Fibroblast of pulmonary artery (primary cell): Measurements from ENCODE around the gene CCL7.

ENCODE experiments used
- DNase-seq: peaks from one replicate; pipeline ENCODE4 v3.0.0-alpha.2; 2010; ENCODE audit warnings: low read depth
- H3K4me3 ChIP-seq: replicated peaks from 2 replicates; pipeline ENCODE4 v1.5.1; 2011; ENCODE audit warnings: low read depth, mild to moderate bottlenecking, control low read depth, low read length, moderate library complexity
- CTCF ChIP-seq: IDR thresholded peaks from 2 replicates; pipeline ENCODE4 v1.5.1; 2011; ENCODE audit warnings: mild to moderate bottlenecking, control low read depth, low read length, inconsistent platforms; ENCODE audit errors: missing control alignments

Gene CCL7

GRCh38 chr17:34299956-34300577 lies 30.0 kb downstream of the CCL7 start:
- no peak overlapping the region for H3K4me3 ChIP-seq
- DNase-seq = peak; percentile 64
- TF ChIP-seq CTCF = no peak

GRCh38 chr17:34300652-34301370 lies 30.8 kb downstream of the CCL7 start:
- TF ChIP-seq CTCF = no peak
- H3K4me3 ChIP-seq = no peak overlapping the region
- peak; percentile 47 for DNase-seq

GRCh38 chr17:34301986-34302385 lies 32.0 kb downstream of the CCL7 start:
- DNase-seq = no peak
- no peak overlapping the region for H3K4me3 ChIP-seq
- TF ChIP-seq CTCF = no peak

- no peak for DNase-seq
- no peak for TF ChIP-seq CTCF
- H3K4me3 ChIP-seq = no peak overlapping the region
Observed at GRCh38 chr17:34302636-34303035, 32.6 kb downstream of the CCL7 start.

GRCh38 chr17:34303606-34304005 lies 33.6 kb downstream of the CCL7 start:
- DNase-seq = no peak
- no peak overlapping the region for H3K4me3 ChIP-seq
- TF ChIP-seq CTCF = no peak

GRCh38 chr17:34305061-34305460 lies 35.0 kb downstream of the CCL7 start:
- no peak for DNase-seq
- H3K4me3 ChIP-seq = no peak overlapping the region
- no peak for TF ChIP-seq CTCF

GRCh38 chr17:34305606-34306005 lies 35.6 kb downstream of the CCL7 start:
- no peak for TF ChIP-seq CTCF

More at GRCh38 chr17:34305606-34306005, 35.6 kb downstream of the CCL7 start:
- H3K4me3 ChIP-seq = no peak overlapping the region
- no peak for DNase-seq
